Central memory CD8-positive, alpha-beta T cell (primary cell): ENCODE measurements around the gene ADD1.

Experiments used
- ATAC-seq: fragments of 150-1000 bp; cut with Tn5 transposase; replicated peaks from 2 replicates; pipeline ENCODE4 v1.10.0; 2022; ENCODE audit warnings: mild to moderate bottlenecking, moderate FRiP score, moderate number of reproducible peaks; ENCODE audit not compliant: poor library complexity, severe bottlenecking; ENCODE audit errors: extremely low read depth
- DNase-seq, 2 donors: peaks; one replicate each; pipeline ENCODE4 v3.0.0; 2021; ENCODE audit warnings: low spot score in 2 of 2
- H3K27ac Mint-ChIP-seq: one replicate; pipeline ENCODE4 v1.8.0; 2022; ENCODE audit warnings: low read depth, mild to moderate bottlenecking, moderate library complexity, mixed read lengths
- H3K27me3 Mint-ChIP-seq: one replicate; pipeline ENCODE4 v1.8.0; 2022; ENCODE audit warnings: mixed read lengths
- H3K36me3 Mint-ChIP-seq: one replicate; pipeline ENCODE4 v1.8.0; 2022; ENCODE audit warnings: mild to moderate bottlenecking, moderate library complexity, mixed read lengths; ENCODE audit not compliant: insufficient read depth
- H3K4me1 Mint-ChIP-seq: one replicate; pipeline ENCODE4 v1.8.0; 2022; ENCODE audit warnings: mixed read lengths
- H3K4me3 Mint-ChIP-seq: one replicate; pipeline ENCODE4 v1.8.0; 2022; ENCODE audit warnings: mild to moderate bottlenecking, moderate library complexity, mixed read lengths
- H3K9me3 Mint-ChIP-seq: one replicate; pipeline ENCODE4 v1.8.0; 2022; ENCODE audit warnings: mixed read lengths

Gene ADD1

GRCh38 chr4:2837904-2838496, 5.6 kb upstream of the ADD1 start:
- peak overlapping the region; percentile 78 for H3K4me3 Mint-ChIP-seq
- H3K9me3 Mint-ChIP-seq, result no peaks in the 10 kb centered on the region
- H3K36me3 Mint-ChIP-seq, result peaks cover 15% of the 10 kb centered on the region
- H3K4me1 Mint-ChIP-seq, result peaks cover 78% of the 10 kb centered on the region
- H3K27me3 Mint-ChIP-seq, result no peaks in the 10 kb centered on the region
- H3K27ac Mint-ChIP-seq, result peak overlapping the region; percentile 85
- DNase-seq (peak; percentile 54 to 65), ATAC-seq (peak; percentile 98)

DNA sequence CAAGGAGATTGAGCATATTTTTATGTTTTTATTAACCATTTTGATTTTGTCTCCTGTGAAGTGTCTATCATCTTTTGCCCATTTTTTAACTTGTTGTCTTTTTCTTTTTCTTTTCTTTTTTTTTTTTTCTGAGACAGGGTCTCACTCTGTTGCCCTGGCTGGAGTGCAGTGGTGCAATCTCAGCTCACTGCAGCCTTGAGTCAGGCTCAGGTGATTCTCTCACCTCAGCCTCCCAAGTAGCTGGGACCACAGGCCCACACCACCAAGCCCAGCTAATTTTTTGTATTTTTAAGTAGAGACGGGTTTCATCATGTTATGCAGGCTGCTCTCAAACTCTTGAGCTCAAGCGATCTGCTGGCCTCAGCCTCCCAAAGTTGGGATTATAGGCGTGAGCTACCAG, 4.6 kb upstream of the ADD1 start:
- no peak for DNase-seq
- Mint-ChIP-seq H3K36me3 (peaks cover 14% of the 10 kb centered on the region), H3K4me3 (peak overlapping the region; percentile 78), H3K27me3 (no peaks in the 10 kb centered on the region), H3K9me3 (no peaks in the 10 kb centered on the region), H3K4me1 (peaks cover 75% of the 10 kb centered on the region), H3K27ac (peak overlapping the region; percentile 85)
- ATAC-seq, result no peak

DNA sequence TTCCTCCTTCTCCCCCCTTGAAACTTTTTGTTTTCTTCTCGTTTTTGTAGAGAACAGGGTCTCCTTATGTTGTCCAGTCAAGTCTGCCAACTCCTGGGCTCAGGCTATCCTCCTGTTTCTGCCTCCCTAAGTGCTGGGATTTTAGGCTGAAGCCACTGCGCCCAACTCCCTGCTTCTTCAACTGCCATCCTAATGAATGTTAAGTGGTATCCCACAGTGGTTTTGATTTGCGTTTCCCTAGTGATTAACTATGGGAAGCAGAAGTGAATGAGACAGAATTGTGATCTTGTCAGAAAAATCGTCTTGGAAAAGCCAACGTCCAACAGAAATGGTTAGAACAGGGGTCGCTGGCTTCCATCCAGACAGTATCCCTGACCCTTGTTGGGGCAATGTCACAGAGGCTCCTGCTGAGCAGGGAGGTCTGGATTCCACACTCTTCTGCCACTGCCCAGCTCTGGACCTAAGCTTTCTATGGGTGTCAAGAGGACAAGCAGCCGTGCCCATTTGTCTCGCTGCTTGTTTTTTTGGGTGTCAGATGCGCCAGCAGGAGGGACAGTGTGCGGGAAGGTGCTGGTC, 869 bp upstream of the ADD1 start:
- Mint-ChIP-seq H3K9me3 (no peaks in the 10 kb centered on the region), H3K27ac (peak overlapping the region; percentile 95), H3K4me1 (peaks cover 71% of the 10 kb centered on the region), H3K27me3 (no peaks in the 10 kb centered on the region), H3K4me3 (peak overlapping the region; percentile 94), H3K36me3 (peaks cover 26% of the 10 kb centered on the region)
- no peak for DNase-seq
- no peak for ATAC-seq

DNA sequence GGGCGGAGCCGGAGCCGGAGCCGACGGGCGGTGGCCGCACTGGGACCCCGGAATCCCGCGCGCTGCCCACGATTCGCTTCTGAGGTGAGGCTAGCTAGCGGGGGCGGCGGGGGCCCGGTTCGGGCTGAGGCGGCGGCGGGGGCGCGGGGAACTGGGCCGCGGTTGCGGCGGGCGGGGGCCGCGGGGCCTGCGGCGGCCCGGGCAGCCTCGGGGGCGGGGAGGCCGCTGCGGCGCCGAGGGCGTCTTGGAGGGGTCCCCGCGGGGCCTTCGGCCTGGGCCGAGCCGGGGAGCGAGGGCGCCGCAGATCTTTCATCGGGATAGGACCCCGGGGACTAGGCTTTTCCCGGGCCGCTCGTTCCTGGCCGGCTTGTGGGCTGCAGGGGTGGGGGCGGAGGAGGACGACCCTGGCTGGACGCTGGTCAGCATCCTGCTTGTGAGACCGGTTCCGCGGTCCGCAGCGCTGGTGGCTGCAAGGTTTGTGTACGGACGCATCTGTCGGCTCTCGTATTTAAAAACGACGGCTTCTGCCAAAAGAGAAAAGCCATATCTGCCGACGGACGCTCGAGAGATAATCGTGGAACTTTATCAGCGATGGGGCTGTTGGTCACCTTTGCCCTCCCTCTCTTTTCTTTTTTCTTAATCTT, 419 bp downstream of the ADD1 start:
- Mint-ChIP-seq H3K27me3 (no peaks in the 10 kb centered on the region), H3K27ac (peak overlapping the region; percentile 95), H3K9me3 (no peaks in the 10 kb centered on the region), H3K36me3 (peaks cover 26% of the 10 kb centered on the region), H3K4me1 (peaks cover 67% of the 10 kb centered on the region), H3K4me3 (peak overlapping the region; percentile 94)
- peak; percentile 35 for ATAC-seq
- no peak for DNase-seq

- ATAC-seq (no peak), DNase-seq (no peak)
- peak overlapping the region; percentile 94 for H3K4me3 Mint-ChIP-seq
- peak overlapping the region; percentile 95 for H3K27ac Mint-ChIP-seq
- H3K36me3 Mint-ChIP-seq, result peaks cover 29% of the 10 kb centered on the region
- H3K27me3 Mint-ChIP-seq, result no peaks in the 10 kb centered on the region
- H3K4me1 Mint-ChIP-seq, result peaks cover 69% of the 10 kb centered on the region
- H3K9me3 Mint-ChIP-seq, result no peaks in the 10 kb centered on the region
These were observed 2.5 kb downstream of the ADD1 start for GRCh38 chr4:2846172-2846571.

- Mint-ChIP-seq H3K36me3 (peaks cover 31% of the 10 kb centered on the region), H3K27ac (peak overlapping the region; percentile 6), H3K4me1 (peaks cover 73% of the 10 kb centered on the region), H3K27me3 (no peaks in the 10 kb centered on the region), H3K4me3 (no peak overlapping the region), H3K9me3 (no peaks in the 10 kb centered on the region)
- ATAC-seq, result no peak
- DNase-seq, result no peak
These were observed 3.7 kb downstream of the ADD1 start for GRCh38 chr4:2847302-2847871.

- DNase-seq, result no peak
- ATAC-seq, result no peak
- H3K27ac Mint-ChIP-seq, result no peak overlapping the region
These were observed 4.8 kb downstream of the ADD1 start for GRCh38 chr4:2848449-2848848.

GRCh38 chr4:2849267-2850152, 5.9 kb downstream of the ADD1 start:
- no peaks in the 10 kb centered on the region for H3K27me3 Mint-ChIP-seq
- no peak overlapping the region for H3K4me3 Mint-ChIP-seq
- peak overlapping the region; percentile 6 for H3K27ac Mint-ChIP-seq
- no peak for DNase-seq
- H3K36me3 Mint-ChIP-seq, result peaks cover 21% of the 10 kb centered on the region
- H3K9me3 Mint-ChIP-seq, result no peaks in the 10 kb centered on the region
- ATAC-seq, result no peak
- H3K4me1 Mint-ChIP-seq, result peaks cover 68% of the 10 kb centered on the region

More at GRCh38 chr4:2848449-2848848, 4.8 kb downstream of the ADD1 start:
- Mint-ChIP-seq H3K36me3 (peaks cover 24% of the 10 kb centered on the region), H3K4me1 (peaks cover 66% of the 10 kb centered on the region), H3K4me3 (no peak overlapping the region), H3K27me3 (no peaks in the 10 kb centered on the region), H3K9me3 (no peaks in the 10 kb centered on the region)

GRCh38 chr4:2850966-2851798, 7.5 kb downstream of the ADD1 start:
- peaks cover 28% of the 10 kb centered on the region for H3K36me3 Mint-ChIP-seq
- H3K27ac Mint-ChIP-seq, result peak overlapping the region; percentile 97
- ATAC-seq (no peak), DNase-seq (no peak)
- H3K27me3 Mint-ChIP-seq, result no peaks in the 10 kb centered on the region
- peaks cover 66% of the 10 kb centered on the region for H3K4me1 Mint-ChIP-seq
- no peaks in the 10 kb centered on the region for H3K9me3 Mint-ChIP-seq
- H3K4me3 Mint-ChIP-seq, result peak overlapping the region; percentile 6

DNA sequence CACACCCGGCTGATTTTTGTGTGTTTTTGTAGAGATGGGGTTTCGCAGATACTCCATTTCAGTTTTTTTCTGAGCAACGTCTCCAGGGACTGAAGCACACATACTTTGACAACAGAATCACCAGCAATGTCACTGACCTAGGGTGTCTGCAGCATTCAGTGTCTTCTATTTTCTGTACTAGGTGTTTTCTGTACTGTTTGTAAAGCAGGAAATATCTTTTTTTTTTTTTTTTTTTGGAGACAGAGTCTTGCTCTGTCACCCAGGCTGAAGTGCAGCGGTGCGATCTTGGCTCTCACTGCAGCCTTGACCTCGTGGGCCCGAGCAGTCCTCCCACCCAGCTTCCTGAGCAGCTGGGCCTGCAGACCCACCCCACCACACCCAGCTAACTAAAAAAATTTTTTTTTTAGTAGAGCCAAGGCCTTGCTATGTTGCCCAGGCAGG, 8.9 kb downstream of the ADD1 start:
- H3K27ac Mint-ChIP-seq, result peak overlapping the region; percentile 97
- no peaks in the 10 kb centered on the region for H3K27me3 Mint-ChIP-seq
- H3K36me3 Mint-ChIP-seq, result peaks cover 27% of the 10 kb centered on the region
- ATAC-seq (peak; percentile 71), DNase-seq (no peak)
- H3K9me3 Mint-ChIP-seq, result no peaks in the 10 kb centered on the region
- peaks cover 69% of the 10 kb centered on the region for H3K4me1 Mint-ChIP-seq
- H3K4me3 Mint-ChIP-seq, result peak overlapping the region; percentile 3

GRCh38 chr4:2855584-2855983, 11.9 kb downstream of the ADD1 start:
- H3K36me3 Mint-ChIP-seq, result peaks cover 24% of the 10 kb centered on the region
- no peaks in the 10 kb centered on the region for H3K9me3 Mint-ChIP-seq
- H3K27me3 Mint-ChIP-seq, result no peaks in the 10 kb centered on the region
- H3K4me3 Mint-ChIP-seq, result no peak overlapping the region
- ATAC-seq (no peak), DNase-seq (no peak)
- H3K4me1 Mint-ChIP-seq, result peaks cover 69% of the 10 kb centered on the region
- peak overlapping the region; percentile 71 for H3K27ac Mint-ChIP-seq
